ENCODE data around the gene MRPS15.

Gene MRPS15

GRCh38 chr1:36417931-36418330 lies 46.3 kb downstream of the MRPS15 start:
- no peak for FAIRE-seq

GRCh38 chr1:36415661-36416326 lies 48.4 kb downstream of the MRPS15 start:
- FAIRE-seq: no peak

- no peak for FAIRE-seq
Observed at GRCh38 chr1:36414384-36414783, 49.8 kb downstream of the MRPS15 start.

- no peak for FAIRE-seq
Observed at GRCh38 chr1:36411674-36412648, 52.2 kb downstream of the MRPS15 start.

GRCh38 chr1:36408479-36408878 lies 55.7 kb downstream of the MRPS15 start:
- FAIRE-seq: no peak

- FAIRE-seq: no peak
Observed at GRCh38 chr1:36406440-36406839, 57.7 kb downstream of the MRPS15 start.

All from colon (tissue), 2 donors.